HepG2 (cell line): ENCODE measurements around the gene CNTFR. TPM values are rescaled to one million over a fixed set of nuclear protein-coding genes. Genes with fewer than 3 reads are reported as not detected.

Experiments
- ATAC-seq: fragments of 200-7000 bp; cut with Tn5 transposase; 3 replicates; pipeline ENCODE4 v1.9.1; 2020; ENCODE audit warnings: mild to moderate bottlenecking, moderate library complexity
- BruUV-seq: library from RNA; stranded (reverse); fragments of 400-500 nt; replicated peaks from 2 replicates; lab custom pipeline; 2021; lab: Mats Ljungman, UMichigan
- CTCF ChIA-PET: fragments of 300-600 bp; formaldehyde crosslinking; extraction: SDS; loops from one replicate; lab custom pipeline; 2021; ENCODE audit warnings: low total read pairs, inconsistent platforms, low intra/inter-chr PET ratio; lab: Yijun Ruan, JAX
- POLR2A ChIA-PET: fragments of 350-600 bp; sonication (Branson Sonifier 250); formaldehyde crosslinking; loops from one replicate; lab custom pipeline; 2020; ENCODE audit warnings: antibody characterized with exemption, inconsistent platforms; lab: Yijun Ruan, JAX
- DNase-seq: peaks from one replicate; pipeline ENCODE4 v3.0.0-alpha.2; 2015; ENCODE audit warnings: low spot score
- FAIRE-seq: peaks from 3 replicates; lab custom pipeline; 2011; peaks lifted over from hg19 to GRCh38; lab: Jason Lieb, UNC
- H2AFZ ChIP-seq: one replicate; pipeline ENCODE4 v1.6.1; 2011; ENCODE audit warnings: low read length, inconsistent platforms
- H3K27ac ChIP-seq: fragments of 300-600 bp; 3 replicates; pipeline ENCODE4 v1.8.0; 2011; ENCODE audit warnings: mixed run types, mild to moderate bottlenecking, mixed read lengths, low read length, inconsistent platforms; ENCODE audit not compliant: insufficient read depth; ENCODE audit errors: extremely low read length
- H3K27me3 ChIP-seq, 2 experiments: fragments of 200-600 bp in 1 of 2; 2 replicates in 1 of 2; 3 replicates in 1 of 2; pipeline versions ENCODE4 v1.6.0 to v1.8.0; 2011; ENCODE audit warnings: low read length in 2 of 2, mild to moderate bottlenecking in 2 of 2, moderate library complexity in 2 of 2, inconsistent platforms in 1 of 2; ENCODE audit not compliant: insufficient read depth in 2 of 2, control insufficient read depth in 1 of 2
- H3K36me3 ChIP-seq, 2 experiments: fragments of 200-600 bp in 1 of 2; replicated peaks in 1 of 2; 2 replicates in 1 of 2; 3 replicates in 1 of 2; pipeline versions ENCODE4 v1.5.1 to v1.8.0; 2011; ENCODE audit warnings: low read length in 2 of 2, inconsistent platforms in 1 of 2; ENCODE audit not compliant: insufficient read depth in 2 of 2, control insufficient read depth in 1 of 2
- H3K4me1 ChIP-seq: 2 replicates; pipeline ENCODE4 v1.5.1; 2012; ENCODE audit warnings: low read length, inconsistent platforms; ENCODE audit not compliant: insufficient read depth
- H3K4me2 ChIP-seq: 2 replicates; pipeline ENCODE4 v1.6.0; 2011; ENCODE audit warnings: low read depth, low read length, inconsistent platforms
- H3K4me3 ChIP-seq, 3 experiments: fragments of 200-600 bp in 1 of 3; sonication (generic), shearing (Covaris generic) in 1 of 3; replicated peaks in 1 of 3; 2 replicates each; pipeline ENCODE4 v1.5.1; 2011 to 2016; ENCODE audit warnings: low read length in 3 of 3, inconsistent platforms in 2 of 3, low read depth in 2 of 3, mild to moderate bottlenecking in 2 of 3, control low read depth in 1 of 3, mixed read lengths in 1 of 3; ENCODE audit not compliant: insufficient read depth in 1 of 3
- H3K79me2 ChIP-seq: one replicate; pipeline ENCODE4 v1.6.1; 2011; ENCODE audit warnings: low read length, inconsistent platforms; ENCODE audit not compliant: insufficient read depth
- H3K9ac ChIP-seq: 2 replicates; pipeline ENCODE4 v1.6.0; 2011; ENCODE audit warnings: mild to moderate bottlenecking, low read depth, low read length, inconsistent platforms; ENCODE audit not compliant: insufficient read depth
- H3K9me3 ChIP-seq: 2 replicates; pipeline ENCODE4 v1.5.1; 2012; ENCODE audit warnings: mild to moderate bottlenecking, low read length
- H4K20me1 ChIP-seq: 2 replicates; pipeline ENCODE4 v1.6.0; 2011; ENCODE audit warnings: inconsistent platforms, mild to moderate bottlenecking, low read length, moderate library complexity; ENCODE audit not compliant: insufficient read depth
- CENPX ChIP-seq: sonication (generic); formaldehyde crosslinking; IDR thresholded peaks from 2 replicates; pipeline ENCODE4 v1.9.0; 2021; ENCODE audit warnings: mild to moderate bottlenecking, missing genetic modification reagents, moderate library complexity
- ELF1 ChIP-seq: sonication (generic); formaldehyde crosslinking; IDR thresholded peaks from 2 replicates; pipeline ENCODE4 v1.4.0; 2020; ENCODE audit warnings: missing genetic modification reagents
- IKZF1 ChIP-seq: fragments of 450-650 bp; IDR thresholded peaks from 2 replicates; pipeline ENCODE4 v1.7.1; 2016
- JUN ChIP-seq: sonication (generic); formaldehyde crosslinking; IDR thresholded peaks from 2 replicates; pipeline ENCODE4 v1.4.0; 2020; ENCODE audit warnings: mild to moderate bottlenecking, missing genetic modification reagents
- MAFG ChIP-seq: sonication (generic); formaldehyde crosslinking; IDR thresholded peaks from 2 replicates; pipeline ENCODE4 v1.5.1; 2020; ENCODE audit warnings: mild to moderate bottlenecking, missing genetic modification reagents
- PRDM15 ChIP-seq: sonication (generic); formaldehyde crosslinking; IDR thresholded peaks from 2 replicates; pipeline ENCODE4 v1.4.0; 2020; ENCODE audit warnings: missing genetic modification reagents
- STAT5B ChIP-seq: sonication (generic); formaldehyde crosslinking; IDR thresholded peaks from 2 replicates; pipeline ENCODE4 v1.4.0; 2020; ENCODE audit warnings: missing genetic modification reagents
- TBL1XR1 ChIP-seq: fragments of 150-350 bp; IDR thresholded peaks from 2 replicates; pipeline ENCODE4 v1.6.1; 2014; ENCODE audit warnings: borderline replicate concordance, low read length; ENCODE audit not compliant: partially characterized antibody
- TGIF2 ChIP-seq: IDR thresholded peaks from 2 replicates; pipeline ENCODE4 v1.6.1; 2016; ENCODE audit warnings: control low read depth, missing compliant biosample characterization
- ZBTB20 ChIP-seq: sonication (generic); formaldehyde crosslinking; IDR thresholded peaks from 2 replicates; pipeline ENCODE4 v1.8.1; 2023; ENCODE audit warnings: missing genetic modification reagents, low read depth, mild to moderate bottlenecking, borderline replicate concordance
- ZBTB49 ChIP-seq: sonication (generic); formaldehyde crosslinking; IDR thresholded peaks from 2 replicates; pipeline ENCODE4 v1.4.0; 2020; ENCODE audit warnings: missing genetic modification reagents, borderline replicate concordance
- ZNF773 ChIP-seq: sonication (generic); formaldehyde crosslinking; IDR thresholded peaks from 2 replicates; pipeline ENCODE4 v1.4.0; 2020; ENCODE audit warnings: missing genetic modification reagents, borderline replicate concordance
- WGBS: methylation state at CpG from one replicate; pipeline ENCODE4 v1.1.6; 2017; ENCODE audit warnings: low lambda C conversion rate; 5-methylcytosine and 5-hydroxymethylcytosine counted together
- in situ Hi-C: cut with HindIII; loops from 2 replicates; pipeline ENCODE4 v1.10.0; 2017; ENCODE audit warnings: low pct_unique_long_range_greater_than_20kb; ENCODE audit not compliant: extremely low pct_ligation_motif_present
- intact Hi-C: fragments of 100-400 bp; cut with micrococcal nuclease; formaldehyde crosslinking; loops from one replicate; pipeline ENCODE4 v1.10.0; 2022; ENCODE audit not compliant: unreplicated experiment
- polyA plus RNA-seq, 8 experiments: library from polyadenylated mRNA; depleted of rRNA in 3 of 8; stranded (reverse) in 7 of 8; unstranded in 1 of 8; fragments of >200 nt; fragmentation: Illumina TruSeq in 4 of 8; extraction: Trizol in 4 of 8; gene quantifications; 2 replicates each; pipeline versions ENCODE4 v1.2.1 to v1.2.3, GENCODE V29; 2011 to 2016; ENCODE audit warnings: low read depth in 4 of 8, missing spikeins in 1 of 8, mixed read lengths in 1 of 8; ENCODE audit not compliant: insufficient read depth in 1 of 8
- total RNA-seq, 5 experiments: library from RNA; depleted of rRNA; stranded (reverse); fragments of >200 nt; fragmentation: Illumina TruSeq; extraction: Trizol; gene quantifications; 2 replicates each; pipeline ENCODE4 v1.2.3, GENCODE V29; 2016; ENCODE audit warnings: low read depth in 1 of 5

CNTFR gene
- total and polyA plus RNA-seq, 2 of the 13 experiments (the other 11 are each of a cell fraction or from before 2014, with no cell fraction given): not detected

- Histone ChIP-seq H2AFZ (no peak overlapping the region), H3K4me2 (no peak overlapping the region), H3K9ac (no peak overlapping the region), H3K4me3 (no peak overlapping the region), H3K79me2 (no peaks in the 10 kb centered on the region), H3K27me3 (peaks cover 10 to 34% of the 10 kb centered on the region in 2 experiments; a peak in 3 of 5 replicates), H3K36me3 (no peaks in the 10 kb centered on the region), H4K20me1 (no peaks in the 10 kb centered on the region), H3K4me1 (peaks cover 13% of the 10 kb centered on the region), H3K27ac (no peak overlapping the region), H3K9me3 (no peaks in the 10 kb centered on the region)
- no TSS peak for BruUV-seq
- intact Hi-C loops: no loop called here
- ATAC-seq (no peak), FAIRE-seq (no peak), DNase-seq (no peak)
- CTCF ChIA-PET: interaction anchor here (1.7 kb wide), 1 partner anchor 29 kb away, joined by 3 read pairs; no protein-coding TSS in a partner anchor
- WGBS: 19% methylated on average over 6 of the region's 6 CpGs
- POLR2A ChIA-PET: no interaction called here
- in situ Hi-C loops: no loop called here
- TF ChIP-seq STAT5B: no peak
- no peak for TF ChIP-seq PRDM15 (CRISPR knock-in tag)
- TF ChIP-seq ELF1 (CRISPR knock-in tag): no peak
- no peak for TF ChIP-seq ZNF773 (CRISPR knock-in tag)
- TF ChIP-seq TBL1XR1: no peak
- no peak for TF ChIP-seq ZBTB20 (CRISPR knock-in tag)
- no peak for TF ChIP-seq ZBTB49 (CRISPR knock-in tag)
- no peak for TF ChIP-seq TGIF2 (CRISPR knock-in tag)
- no peak for TF ChIP-seq IKZF1
- no peak for TF ChIP-seq JUN (CRISPR knock-in tag)
- TF ChIP-seq CENPX (CRISPR knock-in tag): no peak
- TF ChIP-seq MAFG (CRISPR knock-in tag): no peak
Measured at GRCh38 chr9:34518110-34518616, 71.4 kb downstream of the CNTFR start.
